ENCODE results near the gene CEP44.

- TF ChIP-seq EGR1 (IDR thresholded peaks at IDR 0.05; ENCODE audit: low read depth in 2 of 2) (no peak), CTCF (IDR thresholded peaks at IDR 0.05; ENCODE audit: low read depth, low read length, missing input control) (no peak), YY1 (IDR thresholded peaks at IDR 0.05) (no peak), GABPA (IDR thresholded peaks at IDR 0.05 in 1 of 2, conservative IDR thresholded peaks at IDR 0.05 in 1 of 2) (no peak), MAX (IDR thresholded peaks at IDR 0.05) (no peak), RAD21 (IDR thresholded peaks at IDR 0.05) (no peak), REST (IDR thresholded peaks at IDR 0.05) (no peak)
- TF ChIP-seq, protein P1, sequence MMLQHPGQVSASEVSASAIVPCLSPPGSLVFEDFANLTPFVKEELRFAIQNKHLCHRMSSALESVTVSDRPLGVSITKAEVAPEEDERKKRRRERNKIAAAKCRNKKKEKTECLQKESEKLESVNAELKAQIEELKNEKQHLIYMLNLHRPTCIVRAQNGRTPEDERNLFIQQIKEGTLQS (IDR thresholded peaks at IDR 0.05), result no peak
- TF ChIP-seq, protein P2, sequence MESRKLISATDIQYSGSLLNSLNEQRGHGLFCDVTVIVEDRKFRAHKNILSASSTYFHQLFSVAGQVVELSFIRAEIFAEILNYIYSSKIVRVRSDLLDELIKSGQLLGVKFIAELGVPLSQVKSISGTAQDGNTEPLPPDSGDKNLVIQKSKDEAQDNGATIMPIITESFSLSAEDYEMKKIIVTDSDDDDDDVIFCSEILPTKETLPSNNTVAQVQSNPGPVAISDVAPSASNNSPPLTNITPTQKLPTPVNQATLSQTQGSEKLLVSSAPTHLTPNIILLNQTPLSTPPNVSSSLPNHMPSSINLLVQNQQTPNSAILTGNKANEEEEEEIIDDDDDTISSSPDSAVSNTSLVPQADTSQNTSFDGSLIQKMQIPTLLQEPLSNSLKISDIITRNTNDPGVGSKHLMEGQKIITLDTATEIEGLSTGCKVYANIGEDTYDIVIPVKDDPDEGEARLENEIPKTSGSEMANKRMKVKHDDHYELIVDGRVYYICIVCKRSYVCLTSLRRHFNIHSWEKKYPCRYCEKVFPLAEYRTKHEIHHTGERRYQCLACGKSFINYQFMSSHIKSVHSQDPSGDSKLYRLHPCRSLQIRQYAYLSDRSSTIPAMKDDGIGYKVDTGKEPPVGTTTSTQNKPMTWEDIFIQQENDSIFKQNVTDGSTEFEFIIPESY (IDR thresholded peaks at IDR 0.05), result no peak
Observed at GRCh38 chr4:174352061-174352819, 68.5 kb downstream of the CEP44 start.

Measured in liver (tissue), 3 donors.